Stomach (tissue), 9 donors: ENCODE measurements around the gene UBE2Q2. TPM values are rescaled to one million over a fixed set of nuclear protein-coding genes. Genes with fewer than 3 reads are reported as not detected.

ENCODE experiments used
- DNase-seq, 2 donors: peaks; one replicate each; pipeline versions ENCODE4 v3.0.0 to v3.0.0-alpha.2; 2013 to 2019
- H3K27ac ChIP-seq, 5 donors: fragments of 200-600 bp in 4 of 5; sonication (generic) in 4 of 5; one replicate each; pipeline ENCODE4 v1.5.1; 2013 to 2019; ENCODE audit warnings: mild to moderate bottlenecking in 1 of 5, moderate library complexity in 1 of 5
- H3K27me3 ChIP-seq, 3 donors: fragments of 200-600 bp; sonication (generic); one replicate each; pipeline ENCODE4 v1.5.1; 2017 to 2019; ENCODE audit warnings: mixed run types in 1 of 3
- H3K36me3 ChIP-seq, 4 donors: fragments of 200-600 bp; sonication (generic); 1 replicate in 3 of 4; 2 replicates in 1 of 4; pipeline ENCODE4 v1.5.1; 2016 to 2019
- H3K4me1 ChIP-seq, 4 donors: fragments of 200-600 bp; sonication (generic); one replicate each; pipeline ENCODE4 v1.5.1; 2016 to 2019
- H3K4me3 ChIP-seq, 4 donors: fragments of 200-600 bp; sonication (generic) in 3 of 4; one replicate each; pipeline ENCODE4 v1.5.1; 2016 to 2019; ENCODE audit warnings: mild to moderate bottlenecking in 1 of 4
- H3K9me3 ChIP-seq, 4 donors: fragments of 200-600 bp; sonication (generic); one replicate each; pipeline ENCODE4 v1.5.1; 2016 to 2019
- CTCF ChIP-seq, 7 experiments: fragments of 450-650 bp in 4 of 7; fragments of 200-600 bp in 3 of 7; sonication (generic) in 3 of 7; IDR thresholded peaks; one replicate each; pipeline ENCODE4 v1.5.1; 2016 to 2019; ENCODE audit warnings: antibody characterized with exemption in 7 of 7, control low read depth in 2 of 7, mild to moderate bottlenecking in 1 of 7
- EP300 ChIP-seq: sonication (generic); formaldehyde crosslinking; IDR thresholded peaks from one replicate; pipeline ENCODE4 v1.6.1; 2017; ENCODE audit warnings: antibody characterized with exemption
- POLR2A ChIP-seq, 4 donors: fragments of 450-650 bp; IDR thresholded peaks; one replicate each; pipeline ENCODE4 v1.6.1; 2016; ENCODE audit warnings: antibody characterized with exemption in 4 of 4, control low read depth in 2 of 4, mild to moderate bottlenecking in 1 of 4, moderate library complexity in 1 of 4
- POLR2AphosphoS5 ChIP-seq, 3 donors: sonication (generic); formaldehyde crosslinking; IDR thresholded peaks; one replicate each; pipeline ENCODE4 v1.6.1; 2016; ENCODE audit warnings: antibody characterized with exemption in 3 of 3
- WGBS, 5 donors: extraction: QIAGEN DNeasy Blood & Tissue Kit in 3 of 5; methylation state at CpG; one replicate each; pipeline versions ENCODE4 v1.1.5 to v1.1.7; 2013 to 2018; 5-methylcytosine and 5-hydroxymethylcytosine counted together
- intact Hi-C: fragments of 100-400 bp; cut with DNase I; formaldehyde crosslinking; loops from one replicate; pipeline ENCODE4 v1.15.1; 2023; ENCODE audit warnings: low total_unique reads
- polyA plus RNA-seq, 3 donors: library from polyadenylated mRNA; stranded (reverse); fragments of 200-250 nt; gene quantifications; one replicate each; pipeline ENCODE4 v1.2.3, GENCODE V29; 2013
- total RNA-seq, 5 donors: library from RNA; depleted of rRNA; stranded (reverse); fragments of >200 nt; gene quantifications; one replicate each; pipeline versions ENCODE4 v1.1.0 to v1.2.3, GENCODE V29; 2014 to 2016
- donor health status: healthy with polysubstance abuse.
- donor health status: Bipolar disorder and iron deficiency.
- donor health status: healthy.

Gene UBE2Q2
- total and polyA plus RNA-seq, 8 donors = 9.0 to 52.0 (median 33.8) TPM

DNA sequence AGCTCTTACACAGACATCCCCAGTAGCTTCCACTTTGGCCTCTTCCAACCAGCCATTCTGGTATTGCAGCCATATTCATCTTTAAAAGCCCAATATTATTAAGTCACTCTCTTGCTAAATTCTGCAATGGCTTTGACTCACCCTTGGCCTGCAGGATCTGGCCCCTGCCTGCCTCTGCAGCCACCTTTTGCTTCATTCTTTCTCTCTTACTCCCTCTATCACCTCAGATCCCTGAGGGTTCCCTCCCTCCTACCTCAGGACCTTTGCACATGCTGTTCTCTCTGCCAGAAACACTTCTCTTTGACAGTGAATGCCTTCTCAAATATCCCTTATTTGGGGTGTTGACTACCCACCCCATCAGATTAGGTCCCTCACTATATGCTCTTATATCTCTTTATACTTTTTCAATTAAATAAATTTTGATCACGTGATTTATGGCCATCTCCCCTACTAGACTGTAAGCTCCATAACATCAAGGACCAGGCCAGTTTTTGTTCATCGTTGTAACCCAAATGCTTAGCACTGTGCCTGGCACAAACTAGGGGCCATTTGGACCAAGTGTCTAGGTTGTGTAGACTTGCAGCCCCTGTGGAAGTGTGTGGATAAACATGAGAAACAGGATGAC lies 32.3 kb upstream of the UBE2Q2 start:
- no peak for DNase-seq
- intact Hi-C loops = no loop called here
- TF ChIP-seq POLR2A (IDR thresholded peaks at IDR 0.05) = no peak
- no peaks in the 10 kb centered on the region for H3K4me1 ChIP-seq
- H3K4me3 ChIP-seq = no peak overlapping the region
- H3K27ac ChIP-seq = no peak overlapping the region
- H3K36me3 ChIP-seq = no peaks in the 10 kb centered on the region
- no peaks in the 10 kb centered on the region for H3K9me3 ChIP-seq
- peaks cover 0 to 12% (median 0%) of the 10 kb centered on the region in 3 donors for H3K27me3 ChIP-seq
- 94 to 100% (median 98%) methylated on average over 2 of the region's 2 CpGs for WGBS, 5 donors

GRCh38 chr15:75811626-75812025 lies 31.6 kb upstream of the UBE2Q2 start:
- WGBS, 5 donors = 80 to 94% (median 90%) methylated on average over 3 of the region's 3 CpGs
- no peak for DNase-seq
- peaks cover 0 to 9% (median 0%) of the 10 kb centered on the region in 3 donors for H3K27me3 ChIP-seq
- no peaks in the 10 kb centered on the region for H3K36me3 ChIP-seq
- H3K9me3 ChIP-seq = no peaks in the 10 kb centered on the region
- intact Hi-C loops = no loop called here
- no peak for TF ChIP-seq POLR2AphosphoS5 (IDR thresholded peaks at IDR 0.05)
- TF ChIP-seq CTCF (IDR thresholded peaks at IDR 0.05) = no peak
- TF ChIP-seq POLR2A (IDR thresholded peaks at IDR 0.05) = no peak
- no peak for TF ChIP-seq EP300
- no peaks in the 10 kb centered on the region for H3K4me1 ChIP-seq
- H3K4me3 ChIP-seq = no peak overlapping the region
- H3K27ac ChIP-seq = no peak overlapping the region

- Histone ChIP-seq H3K27ac (no peak overlapping the region), H3K4me1 (no peaks in the 10 kb centered on the region), H3K27me3 (no peaks in the 10 kb centered on the region), H3K4me3 (no peak overlapping the region), H3K36me3 (no peaks in the 10 kb centered on the region), H3K9me3 (no peaks in the 10 kb centered on the region)
- intact Hi-C loops = no loop called here
- no peak for DNase-seq
- WGBS, 5 donors = 88 to 98% (median 93%) methylated on average over 4 to 5 of the region's 5 CpGs
- TF ChIP-seq POLR2A (IDR thresholded peaks at IDR 0.05) (no peak), EP300 (no peak), POLR2AphosphoS5 (IDR thresholded peaks at IDR 0.05) (no peak), CTCF (IDR thresholded peaks at IDR 0.05) (no peak)
These were observed 28.5 kb upstream of the UBE2Q2 start for GRCh38 chr15:75814794-75815193.

DNA sequence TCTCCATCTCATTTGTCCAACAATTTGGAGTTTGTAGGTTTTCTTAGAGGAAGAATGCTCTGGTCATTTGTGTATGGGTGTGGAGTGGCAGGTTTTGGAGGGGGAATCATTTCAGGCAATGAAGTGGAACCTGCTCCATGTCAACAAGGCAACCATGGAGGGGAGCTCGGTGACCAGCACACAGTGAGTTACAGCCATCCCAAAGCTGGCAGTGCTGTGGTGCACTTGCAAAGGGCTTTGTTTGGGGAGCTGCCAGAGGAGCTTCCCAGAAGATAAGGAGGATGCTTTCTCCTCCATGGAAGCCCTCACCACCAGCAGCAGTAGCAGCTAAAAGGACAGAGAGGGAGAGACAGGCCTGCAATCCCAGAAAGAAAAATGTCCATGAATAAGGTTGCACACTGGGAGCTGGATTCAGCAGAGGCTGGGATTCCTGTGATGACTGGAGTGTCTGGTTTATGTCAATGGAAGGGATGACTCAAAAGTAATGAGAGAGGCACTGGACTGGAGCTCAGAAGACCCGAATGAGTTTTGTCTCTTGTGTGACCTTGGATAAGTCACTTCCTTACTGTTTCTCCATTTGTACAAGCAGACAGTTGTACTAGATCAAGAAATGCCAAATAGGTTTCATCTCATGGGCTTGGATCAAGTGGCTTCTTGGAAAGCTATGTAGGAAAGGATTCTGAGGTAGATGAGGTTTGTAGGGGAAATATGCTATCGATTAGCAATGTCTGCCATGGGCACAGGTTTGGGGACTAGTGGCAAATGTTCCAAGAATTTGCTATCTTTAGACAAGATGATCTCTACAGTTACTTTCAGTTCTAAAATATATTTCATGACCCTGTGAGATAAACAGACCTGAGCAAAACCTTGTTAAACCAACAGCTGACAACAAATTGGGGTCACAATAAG lies 27.2 kb upstream of the UBE2Q2 start:
- H3K27ac ChIP-seq = no peak overlapping the region
- H3K4me3 ChIP-seq = no peak overlapping the region
- no peaks in the 10 kb centered on the region for H3K4me1 ChIP-seq
- WGBS, 5 donors = 79 to 90% (median 87%) methylated on average over 3 of the region's 3 CpGs
- no peaks in the 10 kb centered on the region for H3K27me3 ChIP-seq
- no peaks in the 10 kb centered on the region for H3K9me3 ChIP-seq
- no peak for DNase-seq
- intact Hi-C loops = no loop called here
- no peaks in the 10 kb centered on the region for H3K36me3 ChIP-seq
- TF ChIP-seq CTCF (IDR thresholded peaks at IDR 0.05) (no peak), EP300 (no peak), POLR2A (IDR thresholded peaks at IDR 0.05) (no peak), POLR2AphosphoS5 (IDR thresholded peaks at IDR 0.05) (no peak)
